Measurements from ENCODE around the gene DTX3.
A peak's percentile ranks its signal among the peaks of the same experiment; 100 is the strongest.
"Not testable (repeated sequence)": the region's sequence is repeated elsewhere in the genome, so short reads cannot be mapped to it uniquely, and the experiment has no call there.

Gene DTX3

DNA sequence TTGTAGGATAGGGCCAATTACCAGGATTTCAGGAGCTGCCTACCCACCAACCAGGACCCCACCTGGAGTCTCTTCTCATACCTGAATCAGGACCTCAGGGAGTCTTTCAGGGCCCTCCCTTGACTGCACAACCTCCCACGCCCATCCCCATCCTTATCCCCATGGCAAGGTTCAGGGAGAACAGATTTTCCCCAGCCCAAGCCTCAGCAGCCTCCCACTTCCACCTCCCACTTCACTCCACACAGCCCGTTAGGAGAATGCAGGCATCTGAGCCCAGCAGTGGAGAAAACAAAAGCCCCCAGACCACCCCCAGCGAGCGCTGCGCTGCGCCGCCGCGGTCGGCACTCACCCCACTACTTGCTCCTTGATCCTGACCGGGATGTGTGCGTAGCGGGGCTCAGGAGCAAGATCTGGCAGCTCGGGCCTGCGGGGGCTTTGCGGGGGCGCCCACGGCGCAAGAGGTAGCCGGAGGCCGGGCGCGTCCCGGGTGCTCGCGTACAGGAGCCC, 27.0 kb downstream of the DTX3 start:
- Histone ChIP-seq H3K36me3 (ENCODE audit: insufficient read depth, low read length) (no peaks in the 10 kb centered on the region), H3K27ac (ENCODE audit: low read length) (no peak overlapping the region), H3K9ac (ENCODE audit: low read depth, low read length) (no peak overlapping the region), H4K20me1 (ENCODE audit: insufficient read depth, low read length) (no peaks in the 10 kb centered on the region), H3K27me3 (ENCODE audit: insufficient read depth, low read length, poor library complexity) (no peaks in the 10 kb centered on the region), H3K4me3 (ENCODE audit: low read depth in 1 of 2, low read length in 2 of 2) (no peak overlapping the region), H3K4me1 (ENCODE audit: insufficient read depth, low read length) (no peaks in the 10 kb centered on the region), H2AFZ (ENCODE audit: low read depth, low read length) (no peak overlapping the region), H3K9me3 (ENCODE audit: insufficient read depth, low read length, severe bottlenecking) (no peaks in the 10 kb centered on the region), H3K79me2 (ENCODE audit: insufficient read depth, low read length) (no peaks in the 10 kb centered on the region), H3K4me2 (ENCODE audit: insufficient read depth, low read length) (no peak overlapping the region)
- ATAC-seq (ENCODE audit: insufficient read depth, low read depth) (no peak), DNase-seq (no peak)
- TF ChIP-seq, protein P1, sequence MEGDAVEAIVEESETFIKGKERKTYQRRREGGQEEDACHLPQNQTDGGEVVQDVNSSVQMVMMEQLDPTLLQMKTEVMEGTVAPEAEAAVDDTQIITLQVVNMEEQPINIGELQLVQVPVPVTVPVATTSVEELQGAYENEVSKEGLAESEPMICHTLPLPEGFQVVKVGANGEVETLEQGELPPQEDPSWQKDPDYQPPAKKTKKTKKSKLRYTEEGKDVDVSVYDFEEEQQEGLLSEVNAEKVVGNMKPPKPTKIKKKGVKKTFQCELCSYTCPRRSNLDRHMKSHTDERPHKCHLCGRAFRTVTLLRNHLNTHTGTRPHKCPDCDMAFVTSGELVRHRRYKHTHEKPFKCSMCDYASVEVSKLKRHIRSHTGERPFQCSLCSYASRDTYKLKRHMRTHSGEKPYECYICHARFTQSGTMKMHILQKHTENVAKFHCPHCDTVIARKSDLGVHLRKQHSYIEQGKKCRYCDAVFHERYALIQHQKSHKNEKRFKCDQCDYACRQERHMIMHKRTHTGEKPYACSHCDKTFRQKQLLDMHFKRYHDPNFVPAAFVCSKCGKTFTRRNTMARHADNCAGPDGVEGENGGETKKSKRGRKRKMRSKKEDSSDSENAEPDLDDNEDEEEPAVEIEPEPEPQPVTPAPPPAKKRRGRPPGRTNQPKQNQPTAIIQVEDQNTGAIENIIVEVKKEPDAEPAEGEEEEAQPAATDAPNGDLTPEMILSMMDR (IDR thresholded peaks at IDR 0.05; ENCODE audit: borderline replicate concordance, extremely low read depth, low read length, poor library complexity, severe bottlenecking) = no peak
- TF ChIP-seq EZH2 (IDR thresholded peaks at IDR 0.05; ENCODE audit: borderline replicate concordance, low read depth, low read length, severe bottlenecking) = no peak

DNA sequence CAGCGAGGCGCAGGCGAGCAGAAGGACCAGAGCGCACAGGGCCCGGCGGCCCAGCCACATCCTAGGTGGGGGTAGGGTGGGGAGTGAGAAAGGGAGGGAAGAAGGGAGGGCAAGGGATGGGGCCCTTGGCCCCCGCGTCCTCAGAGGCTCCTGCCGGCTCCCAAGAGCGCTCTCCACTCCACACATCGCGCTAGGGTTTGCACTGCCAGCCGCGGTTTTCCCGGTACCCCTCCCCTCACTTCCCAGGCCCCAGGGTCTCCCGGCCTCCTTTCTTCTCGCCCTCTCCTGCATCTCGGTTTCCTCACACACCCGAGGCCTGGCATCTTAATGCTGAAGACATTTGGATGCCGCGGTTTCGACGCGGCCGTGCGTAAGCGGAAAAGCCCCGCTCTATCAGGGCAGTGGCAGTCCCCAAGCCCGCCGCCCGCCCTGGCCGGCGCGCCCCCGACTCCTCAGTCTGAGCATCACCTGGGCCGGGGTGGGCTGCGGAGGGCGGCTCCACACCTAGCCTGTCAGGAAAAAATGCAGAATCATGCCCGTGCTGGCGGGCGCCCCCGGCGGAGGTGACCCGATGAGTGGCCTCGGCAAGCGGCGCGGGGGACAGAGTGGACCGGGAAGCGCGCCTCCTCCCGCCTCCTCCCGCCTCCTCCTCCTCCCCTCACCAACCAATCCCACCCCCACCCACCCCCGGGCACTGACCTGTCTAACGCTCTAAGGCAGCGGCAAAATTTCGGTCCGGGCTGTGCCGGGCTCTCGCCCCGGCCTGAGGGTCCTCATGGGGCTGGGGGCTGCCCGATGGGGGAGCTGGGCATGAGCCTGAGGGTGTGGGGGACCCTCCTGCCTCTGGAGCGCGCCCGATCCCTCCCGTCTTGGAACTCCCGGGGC, 27.7 kb downstream of the DTX3 start:
- no peak overlapping the region for H3K9ac ChIP-seq (ENCODE audit: low read depth, low read length)
- no peak overlapping the region for H3K4me3 ChIP-seq (ENCODE audit: low read depth in 1 of 2, low read length in 2 of 2)
- no peak overlapping the region for H2AFZ ChIP-seq (ENCODE audit: low read depth, low read length)
- H3K36me3 ChIP-seq (ENCODE audit: insufficient read depth, low read length) = no peaks in the 10 kb centered on the region
- no peaks in the 10 kb centered on the region for H4K20me1 ChIP-seq (ENCODE audit: insufficient read depth, low read length)
- H3K9me3 ChIP-seq (ENCODE audit: insufficient read depth, low read length, severe bottlenecking) = no peaks in the 10 kb centered on the region
- TF ChIP-seq, protein P1 (IDR thresholded peaks at IDR 0.05; ENCODE audit: borderline replicate concordance, extremely low read depth, low read length, poor library complexity, severe bottlenecking) = no peak
- TF ChIP-seq EZH2 (IDR thresholded peaks at IDR 0.05; ENCODE audit: borderline replicate concordance, low read depth, low read length, severe bottlenecking) = no peak
- H3K27ac ChIP-seq (ENCODE audit: low read length) = no peak overlapping the region
- H3K4me1 ChIP-seq (ENCODE audit: insufficient read depth, low read length) = no peaks in the 10 kb centered on the region
- H3K27me3 ChIP-seq (ENCODE audit: insufficient read depth, low read length, poor library complexity) = no peaks in the 10 kb centered on the region
- no peak overlapping the region for H3K4me2 ChIP-seq (ENCODE audit: insufficient read depth, low read length)
- no peak for ATAC-seq (ENCODE audit: insufficient read depth, low read depth)
- no peaks in the 10 kb centered on the region for H3K79me2 ChIP-seq (ENCODE audit: insufficient read depth, low read length)
- no peak for DNase-seq

DNA sequence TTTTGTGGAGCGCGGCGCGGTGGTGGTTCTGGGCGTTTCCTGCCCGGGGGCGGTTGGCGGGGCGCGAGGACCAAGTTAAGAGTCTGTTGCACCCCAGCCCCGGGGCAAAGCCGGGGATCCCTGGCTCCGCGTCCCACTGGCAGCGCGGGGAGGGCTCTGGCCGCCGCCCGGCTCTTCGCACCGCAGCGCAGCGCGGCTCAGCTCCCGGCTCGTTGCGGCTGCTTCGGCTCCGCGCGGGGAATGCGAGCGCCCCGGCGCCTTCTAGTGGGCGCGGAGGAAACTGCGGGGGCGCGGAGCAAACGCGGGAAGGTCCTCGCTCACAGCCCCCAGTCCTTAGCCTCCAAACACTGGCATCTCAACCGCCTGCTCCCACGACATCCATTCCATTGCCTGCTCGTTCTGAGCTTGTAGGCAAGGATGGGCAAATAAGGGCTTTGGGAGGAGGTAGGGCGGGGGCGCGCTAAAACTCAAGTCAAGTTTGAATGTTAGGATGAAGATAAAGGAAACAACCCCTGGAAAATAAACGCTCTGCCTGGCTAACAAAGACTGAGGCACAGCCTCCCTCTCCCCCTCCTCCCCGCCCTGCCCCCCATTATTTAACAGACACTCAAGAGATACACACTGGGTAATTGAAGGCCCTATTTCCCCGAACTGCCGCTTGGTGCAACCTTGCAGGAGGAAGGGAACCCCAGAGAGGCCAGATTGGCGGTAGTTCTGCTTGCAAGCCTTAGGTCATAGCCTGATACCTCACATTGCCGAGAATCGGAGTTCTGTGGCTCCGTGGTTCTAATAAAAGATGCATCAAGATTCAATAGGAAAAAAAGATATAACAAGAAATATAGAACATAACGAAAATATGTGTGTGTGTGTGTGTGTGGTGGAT, 28.6 kb downstream of the DTX3 start, which contains the start of gene B4GALNT1:
TSS of gene B4GALNT1 (minus strand) at position 244 of the 883 bp plus-strand sequence. CDS start 1,069 bp downstream, outside the sequence.
- ATAC-seq (ENCODE audit: insufficient read depth, low read depth) = peak; percentile 50; the same call in 2 of the 3 replicates
- no peak within 1 kb of the TSS for H3K9ac ChIP-seq (ENCODE audit: low read depth, low read length)
- no peak within 1 kb of the TSS for H3K4me3 ChIP-seq (ENCODE audit: low read depth in 1 of 2, low read length in 2 of 2)
- H2AFZ ChIP-seq (ENCODE audit: low read depth, low read length) = no peak within 1 kb of the TSS
- H3K36me3 ChIP-seq (ENCODE audit: insufficient read depth, low read length) = no peaks in the 10 kb centered on the region
- no peak within 1 kb of the TSS for H3K27ac ChIP-seq (ENCODE audit: low read length)
- TF ChIP-seq, protein P1 (IDR thresholded peaks at IDR 0.05; ENCODE audit: borderline replicate concordance, extremely low read depth, low read length, poor library complexity, severe bottlenecking) = peak; percentile 49
- TF ChIP-seq EZH2 (IDR thresholded peaks at IDR 0.05; ENCODE audit: borderline replicate concordance, low read depth, low read length, severe bottlenecking) = no peak
- H3K27me3 ChIP-seq (ENCODE audit: insufficient read depth, low read length, poor library complexity) = no peaks in the 10 kb centered on the region
- peak; percentile 22 for DNase-seq
- H3K79me2 ChIP-seq (ENCODE audit: insufficient read depth, low read length) = no peaks in the 10 kb centered on the region
- H3K4me2 ChIP-seq (ENCODE audit: insufficient read depth, low read length) = no peak within 1 kb of the TSS
- no peaks in the 10 kb centered on the region for H4K20me1 ChIP-seq (ENCODE audit: insufficient read depth, low read length)
- no peaks in the 10 kb centered on the region for H3K4me1 ChIP-seq (ENCODE audit: insufficient read depth, low read length)
- H3K9me3 ChIP-seq (ENCODE audit: insufficient read depth, low read length, severe bottlenecking) = no peaks in the 10 kb centered on the region

DNA sequence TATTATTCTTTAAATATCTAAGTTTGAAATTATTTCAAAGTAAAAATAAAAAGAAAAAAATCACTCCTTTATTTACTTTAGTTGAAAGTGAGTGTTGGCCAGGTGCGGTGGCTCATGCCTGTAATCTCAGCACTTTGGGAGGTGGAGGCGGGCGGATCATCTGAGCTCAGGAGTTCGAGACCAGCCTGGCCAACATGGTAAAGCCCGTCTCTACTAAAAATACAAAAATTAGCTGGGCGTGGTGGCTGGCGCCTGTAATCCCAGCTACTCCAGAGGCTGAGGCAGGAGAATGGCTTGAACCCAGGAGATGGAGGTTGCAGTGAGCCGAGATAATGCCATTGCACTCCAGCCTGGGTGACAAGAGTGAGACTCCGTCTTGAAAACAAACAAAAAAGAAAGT, 32.1 kb downstream of the DTX3 start:
- not testable (repeated sequence) for H3K79me2 ChIP-seq (ENCODE audit: insufficient read depth, low read length); H2AFZ ChIP-seq (ENCODE audit: low read depth, low read length); H3K27ac ChIP-seq (ENCODE audit: low read length); DNase-seq; ATAC-seq (ENCODE audit: insufficient read depth, low read depth); H3K36me3 ChIP-seq (ENCODE audit: insufficient read depth, low read length); H3K4me2 ChIP-seq (ENCODE audit: insufficient read depth, low read length); H3K9ac ChIP-seq (ENCODE audit: low read depth, low read length); H3K27me3 ChIP-seq (ENCODE audit: insufficient read depth, low read length, poor library complexity); H4K20me1 ChIP-seq (ENCODE audit: insufficient read depth, low read length); H3K4me1 ChIP-seq (ENCODE audit: insufficient read depth, low read length); H3K9me3 ChIP-seq (ENCODE audit: insufficient read depth, low read length, severe bottlenecking); H3K4me3 ChIP-seq (ENCODE audit: low read depth in 1 of 2, low read length in 2 of 2)
